NK-92 (cell line): Measurements from ENCODE around the gene ZNF260.
A peak's percentile ranks its signal among the peaks of the same experiment; 100 is the strongest.
"Not testable (repeated sequence)": the region's sequence is repeated elsewhere in the genome, so short reads cannot be mapped to it uniquely, and the experiment has no call there.

ENCODE experiments used
- DNase-seq: peaks from one replicate; lab custom pipeline; 2025; ENCODE audit not compliant: unreplicated experiment; lab: John Stamatoyannopoulos, UW

ZNF260 gene

GRCh38 chr19:36528194-36528920, at the start of gene ZNF260:
Gene ZNF260 (minus strand): TSS chr19:36528271. CDS start chr19:36515238, 13,033 bp downstream.
- peak; percentile 25 for DNase-seq

- no peak for DNase-seq
Measured at GRCh38 chr19:36577271-36577996, 49.4 kb upstream of the ZNF260 start.

DNA sequence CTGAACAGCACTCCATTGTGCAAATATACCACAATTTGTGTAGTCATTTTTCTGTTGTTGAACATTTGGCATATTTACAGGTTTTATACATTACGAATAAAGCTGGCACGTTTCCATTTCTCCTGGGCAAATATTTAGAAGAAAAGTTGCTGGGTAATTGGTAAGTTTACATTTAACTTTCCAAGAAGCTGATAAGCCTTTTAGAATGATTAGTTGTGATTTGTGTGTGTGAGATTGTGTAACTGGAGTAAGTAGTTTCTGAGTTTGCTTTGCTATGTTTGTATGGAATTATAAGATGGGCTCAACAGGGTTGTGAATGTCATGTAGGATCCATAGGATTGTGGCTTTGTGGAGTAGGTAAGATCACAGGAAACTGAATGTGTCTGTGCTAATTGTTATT, 46.7 kb upstream of the ZNF260 start:
- DNase-seq = no peak

GRCh38 chr19:36573895-36574720, 46.0 kb upstream of the ZNF260 start:
- DNase-seq = no peak

- peak; percentile 50 for DNase-seq
Measured at GRCh38 chr19:36573020-36573894, 45.2 kb upstream of the ZNF260 start, which contains the start of gene ZNF529. Gene ZNF529 (minus strand): TSS chr19:36573292. CDS start chr19:36572346, 946 bp downstream.

GRCh38 chr19:36572593-36573019, 44.5 kb upstream of the ZNF260 start:
- DNase-seq = no peak

DNA sequence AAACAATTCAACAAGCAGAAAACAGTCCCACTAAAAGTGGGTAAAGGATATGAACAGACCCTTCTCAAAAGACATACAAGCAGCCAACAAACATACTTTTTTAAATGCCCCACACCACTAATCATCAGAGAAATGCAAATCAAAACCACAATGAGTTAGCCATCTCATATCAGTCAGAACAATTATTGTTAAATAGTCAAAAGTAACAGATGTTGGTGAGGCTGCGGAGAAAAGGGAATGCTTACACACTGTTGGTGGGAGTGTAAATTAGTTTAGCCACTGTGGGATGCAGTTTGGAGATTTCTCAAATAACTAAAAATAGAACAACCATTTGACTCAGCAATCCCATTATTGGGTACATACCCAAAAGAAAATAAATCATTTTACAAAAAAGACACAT, 36.3 kb upstream of the ZNF260 start:
- no peak for DNase-seq

GRCh38 chr19:36547001-36547732, 19.1 kb upstream of the ZNF260 start:
- DNase-seq = no peak

- no peak for DNase-seq
Measured at GRCh38 chr19:36528921-36529518, 949 bp upstream of the ZNF260 start.

DNA sequence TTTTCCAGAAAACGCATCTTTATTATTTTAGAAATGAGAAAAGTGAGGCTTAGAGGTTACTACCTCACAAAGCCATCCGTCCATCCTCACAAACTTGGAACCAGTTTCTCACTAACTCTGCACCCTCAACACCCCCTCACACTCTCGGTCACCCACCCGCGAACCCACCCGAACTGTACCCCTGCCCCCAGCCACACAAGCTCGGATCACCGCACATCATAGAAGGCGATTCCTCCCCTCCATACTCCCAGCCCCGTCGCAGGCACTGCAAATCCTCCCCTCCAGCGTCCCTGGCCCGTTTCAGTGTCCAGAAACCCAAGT, 238 bp downstream of the ZNF260 start:
- DNase-seq = no peak

- no peak for DNase-seq
Measured at GRCh38 chr19:36527341-36527740, 730 bp downstream of the ZNF260 start.

GRCh38 chr19:36526581-36526980, 1.5 kb downstream of the ZNF260 start:
- no peak for DNase-seq

GRCh38 chr19:36524617-36525016, 3.5 kb downstream of the ZNF260 start:
- no peak for DNase-seq

DNA sequence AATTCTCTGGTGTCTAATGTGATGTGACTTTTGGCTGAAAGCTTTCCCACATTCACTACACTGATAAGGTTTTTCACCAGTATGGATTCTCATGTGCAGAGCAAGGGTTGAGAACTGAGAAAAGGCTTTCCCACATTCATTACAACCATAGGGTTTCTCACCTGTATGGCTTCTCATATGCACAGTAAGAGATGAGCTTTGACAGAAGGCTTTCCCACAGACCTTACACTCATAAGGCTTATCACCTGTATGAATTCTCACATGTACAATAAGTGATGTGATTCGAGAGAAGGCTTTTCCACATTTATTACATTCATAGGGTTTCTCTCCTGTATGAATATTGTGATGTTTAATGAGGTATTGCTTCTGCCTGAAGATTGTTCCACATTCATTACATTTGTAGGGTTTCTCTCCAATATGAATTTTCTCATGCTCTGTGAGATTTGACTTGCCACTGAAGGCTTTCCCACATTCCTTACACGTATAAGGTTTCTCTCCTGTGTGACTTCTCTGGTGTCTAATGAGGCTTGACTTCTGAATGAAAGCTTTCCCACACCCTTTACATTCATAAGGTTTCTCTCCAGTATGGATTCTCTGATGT, 14.0 kb downstream of the ZNF260 start:
- no peak for DNase-seq

DNA sequence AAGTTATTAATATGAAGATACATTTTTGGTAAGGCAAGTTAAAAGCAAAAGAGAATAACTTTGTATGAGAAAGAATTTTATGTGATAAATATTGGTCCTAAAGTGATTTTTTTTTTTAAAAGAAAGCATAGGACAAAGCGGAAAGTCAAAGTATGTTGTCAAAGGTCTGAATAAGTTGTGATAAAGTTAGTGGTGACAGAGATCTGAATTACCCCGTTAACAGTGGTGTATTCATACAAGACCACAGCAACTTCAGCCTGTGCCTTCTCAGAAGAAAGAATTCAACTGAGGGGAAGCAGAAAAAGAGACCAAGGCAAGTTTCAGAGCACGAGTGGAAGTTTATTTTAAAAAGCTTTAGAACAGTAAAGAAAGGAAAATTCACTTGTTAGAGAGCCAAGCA, 19.7 kb downstream of the ZNF260 start:
- no peak for DNase-seq

DNA sequence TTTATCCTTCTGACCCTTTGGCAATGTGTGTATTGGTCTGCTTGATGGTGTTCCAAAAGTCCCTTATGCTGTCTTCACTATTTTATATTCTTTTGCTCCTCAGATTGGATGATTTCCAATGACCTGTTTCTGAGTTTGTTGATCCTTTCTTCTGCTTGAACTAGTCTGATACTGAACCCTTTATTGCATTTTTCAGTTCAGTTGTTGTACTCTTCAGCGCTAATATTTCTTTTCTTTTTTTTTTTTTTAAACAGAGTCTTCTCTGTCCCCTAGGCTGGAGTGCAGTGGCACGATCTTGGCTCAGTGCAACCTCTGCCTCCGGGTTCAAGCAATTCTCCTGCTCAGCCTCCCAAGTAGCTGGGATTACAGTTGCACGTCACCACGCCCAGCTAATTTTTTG, 26.1 kb downstream of the ZNF260 start:
- no peak for DNase-seq

DNA sequence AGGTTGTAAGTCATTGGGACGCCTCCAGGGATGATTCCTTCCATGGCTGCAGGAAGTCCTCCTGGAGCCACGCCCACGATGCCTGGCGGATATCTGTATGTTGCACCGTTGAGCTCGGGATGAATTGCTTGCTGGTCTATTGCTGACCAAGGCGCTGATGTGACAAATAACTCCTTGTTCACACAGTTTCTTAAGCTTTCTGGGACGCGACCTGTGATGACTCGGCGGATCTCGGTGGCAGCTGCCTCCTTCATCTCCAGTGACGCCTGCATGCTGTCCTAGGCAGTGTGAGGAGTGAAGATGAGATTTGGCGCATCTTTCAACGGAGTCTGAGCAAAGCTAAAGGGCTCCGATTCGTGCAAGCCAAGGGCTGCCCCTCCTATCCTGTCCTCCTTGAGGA, 31.1 kb downstream of the ZNF260 start:
- DNase-seq = no peak

DNA sequence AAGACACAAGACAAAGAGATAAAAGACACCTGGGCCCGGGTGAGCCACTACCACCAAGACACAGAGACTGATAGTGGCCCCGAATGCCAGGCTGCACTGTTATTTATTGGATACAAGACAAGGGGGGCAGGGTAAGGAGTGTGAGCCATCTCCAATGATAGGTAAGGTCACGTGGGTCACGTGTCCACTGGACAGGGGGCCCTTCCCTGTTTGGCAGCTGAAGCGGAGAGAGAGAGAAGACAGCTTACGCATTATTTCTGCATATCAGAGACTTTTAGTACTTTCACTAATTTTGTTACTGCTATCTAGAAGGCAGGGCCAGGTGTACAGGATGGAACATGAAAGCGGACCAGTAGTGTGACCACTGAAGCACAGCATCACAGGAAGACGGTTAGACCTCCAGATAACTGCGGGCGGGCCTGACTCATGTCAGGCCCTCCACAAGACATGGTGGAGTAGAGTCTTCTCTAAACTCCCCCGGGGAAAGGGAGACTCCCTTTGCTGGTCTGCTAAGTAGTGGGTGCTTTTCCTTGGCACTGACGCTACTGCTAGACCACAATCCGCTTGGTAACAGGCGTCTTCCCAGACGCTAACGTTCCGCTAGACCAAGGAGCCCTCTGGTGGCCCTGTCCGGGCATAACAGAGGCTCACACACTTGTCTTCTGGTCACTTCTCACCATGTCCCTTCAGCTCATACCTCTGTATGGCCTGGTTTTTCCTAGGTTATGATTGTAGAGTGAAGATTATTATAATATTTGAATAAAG, 35.2 kb downstream of the ZNF260 start:
- DNase-seq = not testable (repeated sequence)
